Esophagus muscularis mucosa (tissue), 4 donors: ENCODE results near the gene XG. TPM values are rescaled to one million over a fixed set of nuclear protein-coding genes. Genes with fewer than 3 reads are reported as not detected.
"Not testable (repeated sequence)": the region's sequence is repeated elsewhere in the genome, so short reads cannot be mapped to it uniquely, and the experiment has no call there.

Experiments
- DNase-seq: peaks from one replicate; pipeline ENCODE4 v3.0.0-alpha.2; 2017; ENCODE audit errors: extremely low spot score
- H3K27ac ChIP-seq, 4 donors: fragments of 200-600 bp; sonication (generic); replicated peaks in 1 of 4; 1 replicate in 3 of 4; 2 replicates in 1 of 4; pipeline ENCODE4 v1.5.1; 2016 to 2019; ENCODE audit warnings: mild to moderate bottlenecking in 1 of 4
- H3K27me3 ChIP-seq, 4 donors: fragments of 200-600 bp; sonication (generic); one replicate each; pipeline versions ENCODE4 v1.5.1 to v1.6.0; 2016 to 2019
- H3K36me3 ChIP-seq, 4 donors: fragments of 200-600 bp; sonication (generic); one replicate each; pipeline ENCODE4 v1.5.1; 2016 to 2019
- H3K4me1 ChIP-seq, 4 donors: fragments of 200-600 bp; sonication (generic); one replicate each; pipeline ENCODE4 v1.5.1; 2016 to 2019
- H3K4me3 ChIP-seq, 4 donors: fragments of 200-600 bp; sonication (generic); 1 replicate in 2 of 4; 2 replicates in 2 of 4; pipeline ENCODE4 v1.5.1; 2016 to 2019; ENCODE audit warnings: mild to moderate bottlenecking in 4 of 4, moderate library complexity in 1 of 4
- H3K9me3 ChIP-seq, 4 donors: fragments of 200-600 bp; sonication (generic); 1 replicate in 3 of 4; 2 replicates in 1 of 4; pipeline ENCODE4 v1.5.1; 2016 to 2019
- CTCF ChIP-seq, 3 experiments: fragments of 200-600 bp in 2 of 3; fragments of 450-650 bp in 1 of 3; sonication (generic) in 2 of 3; IDR thresholded peaks; one replicate each; pipeline ENCODE4 v1.5.1; 2017 to 2019; ENCODE audit warnings: antibody characterized with exemption in 3 of 3, mild to moderate bottlenecking in 2 of 3, moderate library complexity in 1 of 3
- EP300 ChIP-seq: sonication (generic); formaldehyde crosslinking; IDR thresholded peaks from one replicate; pipeline ENCODE4 v1.6.1; 2017; ENCODE audit warnings: antibody characterized with exemption
- POLR2A ChIP-seq: fragments of 450-650 bp; IDR thresholded peaks from one replicate; pipeline ENCODE4 v1.6.1; 2017; ENCODE audit warnings: antibody characterized with exemption, moderate library complexity, mild to moderate bottlenecking, low read depth
- POLR2AphosphoS5 ChIP-seq, 2 donors: sonication (generic); formaldehyde crosslinking; IDR thresholded peaks; one replicate each; pipeline ENCODE4 v1.6.1; 2017; ENCODE audit warnings: antibody characterized with exemption in 2 of 2
- WGBS: methylation state at CpG from one replicate; pipeline ENCODE4 v1.1.5; 2018; 5-methylcytosine and 5-hydroxymethylcytosine counted together
- intact Hi-C: fragments of 100-400 bp; cut with DNase I; formaldehyde crosslinking; loops from one replicate; pipeline ENCODE4 v1.15.1; 2023
- total RNA-seq, 4 donors: library from RNA; depleted of rRNA; stranded (reverse); fragments of >200 nt; gene quantifications; one replicate each; pipeline versions ENCODE4 v1.1.0 to v1.2.1, GENCODE V29; 2016

XG gene
- total RNA-seq, 4 donors from 2014 or later, result 0.39 to 0.83 (median 0.40) TPM; not detected in 1

GRCh38 chrX:2718821-2719220 lies 33.0 kb upstream of the XG start:
- TF ChIP-seq POLR2AphosphoS5 (IDR thresholded peaks at IDR 0.05) (no peak), POLR2A (no peak), CTCF (IDR thresholded peaks at IDR 0.05) (no peak), EP300 (no peak)
- no peaks in the 10 kb centered on the region for H3K9me3 ChIP-seq
- no peak overlapping the region for H3K4me3 ChIP-seq
- intact Hi-C loops, result no loop called here
- 100% methylated on average over 1 of the region's 2 CpGs for WGBS
- no peak for DNase-seq
- no peaks in the 10 kb centered on the region for H3K27me3 ChIP-seq
- H3K27ac ChIP-seq, result no peak overlapping the region
- peaks cover 38 to 97% (median 87%) of the 10 kb centered on the region in 4 donors for H3K36me3 ChIP-seq
- H3K4me1 ChIP-seq, result no peaks in the 10 kb centered on the region

- no peak overlapping the region for H3K4me3 ChIP-seq
- no peak overlapping the region for H3K27ac ChIP-seq
- DNase-seq, result no peak
- H3K9me3 ChIP-seq, result no peaks in the 10 kb centered on the region
- no peaks in the 10 kb centered on the region for H3K4me1 ChIP-seq
- WGBS, result 95% methylated on average over 10 of the region's 10 CpGs
- peaks cover 49 to 100% (median 93%) of the 10 kb centered on the region in 4 donors for H3K36me3 ChIP-seq
- H3K27me3 ChIP-seq, result no peaks in the 10 kb centered on the region
- TF ChIP-seq POLR2AphosphoS5 (IDR thresholded peaks at IDR 0.05) (no peak), POLR2A (no peak), CTCF (IDR thresholded peaks at IDR 0.05) (no peak), EP300 (no peak)
- intact Hi-C loops, result no loop called here
These were observed 31.9 kb upstream of the XG start for GRCh38 chrX:2719774-2720447.

- intact Hi-C loops, result no loop called here
- TF ChIP-seq CTCF (IDR thresholded peaks at IDR 0.05) (no peak), EP300 (no peak), POLR2A (no peak), POLR2AphosphoS5 (IDR thresholded peaks at IDR 0.05) (no peak)
- WGBS, result 90% methylated on average over 20 of the region's 20 CpGs
- no peaks in the 10 kb centered on the region for H3K4me1 ChIP-seq
- no peak overlapping the region for H3K27ac ChIP-seq
- no peak overlapping the region for H3K4me3 ChIP-seq
- H3K27me3 ChIP-seq, result no peaks in the 10 kb centered on the region
- no peak for DNase-seq
- H3K9me3 ChIP-seq, result no peaks in the 10 kb centered on the region
- H3K36me3 ChIP-seq, result peaks cover 77 to 100% (median 95%) of the 10 kb centered on the region in 4 donors
These were observed 28.5 kb upstream of the XG start for GRCh38 chrX:2723286-2723879.

GRCh38 chrX:2727264-2727663 lies 24.6 kb upstream of the XG start:
- H3K27me3 ChIP-seq, DNase-seq, H3K9me3 ChIP-seq, H3K4me1 ChIP-seq, intact Hi-C loops, H3K27ac ChIP-seq, H3K4me3 ChIP-seq: not testable (repeated sequence)
- H3K36me3 ChIP-seq, result peaks cover 71 to 100% (median 92%) of the 10 kb centered on the region in 4 donors
- 91% methylated on average over 11 of the region's 11 CpGs for WGBS

- WGBS, result 90% methylated on average over 7 of the region's 9 CpGs
- Histone ChIP-seq H3K27ac (no peak overlapping the region), H3K36me3 (peaks cover 48 to 95% (median 74%) of the 10 kb centered on the region in 4 donors), H3K4me3 (no peak overlapping the region), H3K9me3 (no peaks in the 10 kb centered on the region), H3K27me3 (no peaks in the 10 kb centered on the region), H3K4me1 (no peaks in the 10 kb centered on the region)
- TF ChIP-seq EP300, result no peak
- no peak for TF ChIP-seq POLR2AphosphoS5 (IDR thresholded peaks at IDR 0.05)
- TF ChIP-seq CTCF (IDR thresholded peaks at IDR 0.05), result no peak
- TF ChIP-seq POLR2A, result no peak
- intact Hi-C loops, result no loop called here
- no peak for DNase-seq
These were observed 19.8 kb upstream of the XG start for GRCh38 chrX:2732076-2732475.
